Thyroid gland (tissue), 4 donors: ENCODE results near the gene TAOK1. TPM values are rescaled to one million over a fixed set of nuclear protein-coding genes. Genes with fewer than 3 reads are reported as not detected.

Experiments used
- DNase-seq, 2 donors: peaks; one replicate each; pipeline ENCODE4 v3.0.0-alpha.2; 2019
- H3K27ac ChIP-seq, 3 donors: fragments of 200-600 bp; sonication (generic); 1 replicate in 2 of 3; 2 replicates in 1 of 3; pipeline ENCODE4 v1.5.1; 2016 to 2019; ENCODE audit warnings: mild to moderate bottlenecking in 1 of 3, moderate library complexity in 1 of 3
- H3K27me3 ChIP-seq: fragments of 200-600 bp; sonication (generic); one replicate; pipeline ENCODE4 v1.5.1; 2019
- H3K36me3 ChIP-seq, 2 donors: fragments of 200-600 bp; sonication (generic); one replicate each; pipeline ENCODE4 v1.5.1; 2016 to 2019
- H3K4me1 ChIP-seq, 2 donors: fragments of 200-600 bp; sonication (generic); one replicate each; pipeline ENCODE4 v1.5.1; 2017 to 2019
- H3K4me3 ChIP-seq, 3 donors: fragments of 200-600 bp; sonication (generic); replicated peaks in 1 of 3; 1 replicate in 2 of 3; 2 replicates in 1 of 3; pipeline ENCODE4 v1.5.1; 2016; ENCODE audit warnings: mild to moderate bottlenecking in 1 of 3
- H3K9me3 ChIP-seq: fragments of 200-600 bp; sonication (generic); one replicate; pipeline ENCODE4 v1.5.1; 2017
- CTCF ChIP-seq, 6 experiments: fragments of 200-600 bp in 3 of 6; fragments of 450-650 bp in 3 of 6; sonication (generic) in 3 of 6; IDR thresholded peaks; one replicate each; pipeline ENCODE4 v1.5.1; 2016 to 2019; ENCODE audit warnings: antibody characterized with exemption in 6 of 6, mild to moderate bottlenecking in 2 of 6, inconsistent platforms in 1 of 6, moderate library complexity in 1 of 6
- POLR2A ChIP-seq, 2 donors: fragments of 450-650 bp; IDR thresholded peaks; one replicate each; pipeline ENCODE4 v1.6.1; 2017; ENCODE audit warnings: antibody characterized with exemption in 2 of 2, mild to moderate bottlenecking in 2 of 2, moderate library complexity in 1 of 2
- WGBS, 2 donors: methylation state at CpG; one replicate each; pipeline ENCODE4 v1.1.5; 2017; 5-methylcytosine and 5-hydroxymethylcytosine counted together
- intact Hi-C: fragments of 100-400 bp; cut with DNase I; formaldehyde crosslinking; loops from one replicate; pipeline ENCODE4 v1.15.1; 2023
- total RNA-seq, 4 donors: library from RNA; depleted of rRNA; stranded (reverse); fragments of >200 nt; gene quantifications; one replicate each; pipeline ENCODE4 v1.2.3, GENCODE V29; 2016

Gene TAOK1
- total RNA-seq, 4 donors from 2014 or later: 62.9 to 87.5 (median 68.8) TPM

- Histone ChIP-seq H3K4me1 (peaks cover 46 to 62% of the 10 kb centered on the region in 2 donors), H3K4me3 (no peak overlapping the region), H3K27me3 (no peaks in the 10 kb centered on the region), H3K36me3 (no peaks in the 10 kb centered on the region), H3K9me3 (no peaks in the 10 kb centered on the region), H3K27ac (peak overlapping the region in 1 of 3 donors; percentile 78)
- WGBS, 2 donors: 90 to 93% methylated on average over 6 of the region's 6 CpGs
- DNase-seq: no peak
- TF ChIP-seq POLR2A (IDR thresholded peaks at IDR 0.05): no peak
- TF ChIP-seq CTCF (IDR thresholded peaks at IDR 0.05): no peak
- intact Hi-C loops: loop anchor here (10.0 kb wide), 1 partner anchor 347 kb away; the partner anchor contains the start of gene SSH2
Observed at GRCh38 chr17:29587591-29587990, 197.4 kb downstream of the TAOK1 start.

GRCh38 chr17:29588017-29588561 lies 197.9 kb downstream of the TAOK1 start:
- DNase-seq: no peak
- H3K36me3 ChIP-seq: no peaks in the 10 kb centered on the region
- no peaks in the 10 kb centered on the region for H3K9me3 ChIP-seq
- TF ChIP-seq POLR2A (IDR thresholded peaks at IDR 0.05): no peak
- no peak for TF ChIP-seq CTCF (IDR thresholded peaks at IDR 0.05)
- intact Hi-C loops: loop anchor here (10.0 kb wide), 1 partner anchor 347 kb away; the partner anchor contains the start of gene SSH2
- H3K27ac ChIP-seq: peak overlapping the region in 2 of 3 donors; percentile 72 to 78
- H3K4me1 ChIP-seq: peaks cover 48 to 65% of the 10 kb centered on the region in 2 donors
- H3K27me3 ChIP-seq: no peaks in the 10 kb centered on the region
- peak overlapping the region in 2 of 3 donors; percentile 84 to 88 for H3K4me3 ChIP-seq
- 43 to 61% methylated on average over 8 of the region's 8 CpGs for WGBS, 2 donors

GRCh38 chr17:29588562-29589411 lies 198.6 kb downstream of the TAOK1 start:
- H3K4me1 ChIP-seq: peaks cover 48 to 64% of the 10 kb centered on the region in 2 donors
- WGBS, 2 donors: 0 to 4% methylated on average over 7 to 8 of the region's 72 CpGs
- TF ChIP-seq CTCF (IDR thresholded peaks at IDR 0.05): no peak
- intact Hi-C loops: loop anchor here (10.0 kb wide), 1 partner anchor 346 kb away; the partner anchor contains the start of gene SSH2
- H3K27ac ChIP-seq: peak overlapping the region; percentile 35 to 78 (median 72)
- DNase-seq: peak; percentile 31 to 45
- H3K9me3 ChIP-seq: no peaks in the 10 kb centered on the region
- no peaks in the 10 kb centered on the region for H3K27me3 ChIP-seq
- H3K36me3 ChIP-seq: no peaks in the 10 kb centered on the region
- peak overlapping the region; percentile 69 to 88 (median 84) for H3K4me3 ChIP-seq

GRCh38 chr17:29589524-29590410 lies 199.6 kb downstream of the TAOK1 start, which contains the start of gene GIT1:
GIT1 (minus strand) TSS chr17:29589648; CDS start chr17:29589378, 270 bp downstream.
- Histone ChIP-seq H3K9me3 (no peaks in the 10 kb centered on the region), H3K36me3 (no peaks in the 10 kb centered on the region), H3K4me3 (peak within 1 kb of the TSS; percentile 69 to 88 (median 84)), H3K27me3 (no peaks in the 10 kb centered on the region), H3K4me1 (peaks cover 50 to 60% of the 10 kb centered on the region in 2 donors), H3K27ac (peak within 1 kb of the TSS; percentile 35 to 79 (median 72))
- TF ChIP-seq POLR2A (IDR thresholded peaks at IDR 0.05): peak; percentile 42 to 89
- TF ChIP-seq CTCF (IDR thresholded peaks at IDR 0.05): peak in 1 of 6 experiments; percentile 20
- WGBS, 2 donors: 21 to 48% methylated on average over 10 to 23 of the region's 70 CpGs
- intact Hi-C loops: loop anchor here (10.0 kb wide), 1 partner anchor 345 kb away; the partner anchor contains the start of gene SSH2
- DNase-seq: peak; percentile 89 to 91
